ENCODE results near the gene ULBP3.

- TF ChIP-seq CTCF (IDR thresholded peaks at IDR 0.05; ENCODE audit: low read depth, low read length, poor library complexity, severe bottlenecking) (no peak), EZH2phosphoT487 (IDR thresholded peaks at IDR 0.05; ENCODE audit: borderline replicate concordance, low read length) (no peak)
Observed at GRCh38 chr6:150091476-150091875, 22.6 kb upstream of the ULBP3 start.
